Esophagus (tissue), 2 donors: ENCODE data around the gene ATXN1L. TPM values are rescaled to one million over a fixed set of nuclear protein-coding genes. Genes with fewer than 3 reads are reported as not detected.
"Not testable (repeated sequence)": the region's sequence is repeated elsewhere in the genome, so short reads cannot be mapped to it uniquely, and the experiment has no call there.

Experiments used
- H3K27ac ChIP-seq, 2 donors: one replicate each; pipeline ENCODE4 v1.5.1; 2013; ENCODE audit warnings: low read depth in 2 of 2, mild to moderate bottlenecking in 2 of 2, inconsistent platforms in 1 of 2, low read length in 1 of 2, moderate library complexity in 1 of 2
- H3K27me3 ChIP-seq, 2 donors: one replicate each; pipeline ENCODE4 v1.6.1; 2013; ENCODE audit warnings: low read length in 2 of 2, control low read depth in 1 of 2, mild to moderate bottlenecking in 1 of 2; ENCODE audit not compliant: insufficient read depth in 2 of 2, control insufficient read depth in 1 of 2
- H3K36me3 ChIP-seq, 2 donors: one replicate each; pipeline ENCODE4 v1.6.1; 2013; ENCODE audit warnings: low read length in 1 of 2; ENCODE audit not compliant: control insufficient read depth in 2 of 2, insufficient read depth in 2 of 2
- H3K4me1 ChIP-seq, 2 donors: one replicate each; pipeline ENCODE4 v1.6.1; 2013; ENCODE audit warnings: low read length in 1 of 2; ENCODE audit not compliant: control insufficient read depth in 2 of 2, insufficient read depth in 2 of 2
- H3K4me3 ChIP-seq, 2 donors: one replicate each; pipeline ENCODE4 v1.5.1; 2013; ENCODE audit warnings: low read length in 2 of 2, mild to moderate bottlenecking in 2 of 2, low read depth in 1 of 2, moderate library complexity in 1 of 2
- H3K9me3 ChIP-seq, 2 donors: one replicate each; pipeline ENCODE4 v1.6.1; 2013; ENCODE audit warnings: mild to moderate bottlenecking in 2 of 2, low read depth in 1 of 2, low read length in 1 of 2, moderate library complexity in 1 of 2; ENCODE audit not compliant: control insufficient read depth in 2 of 2, insufficient read depth in 1 of 2
- WGBS, 2 donors: extraction: QIAGEN DNeasy Blood & Tissue Kit; methylation state at CpG; one replicate each; pipeline ENCODE4 v1.1.7; 2013; 5-methylcytosine and 5-hydroxymethylcytosine counted together
- polyA plus RNA-seq, 2 donors: library from polyadenylated mRNA; stranded (reverse); fragments of 200-250 nt; gene quantifications; one replicate each; pipeline ENCODE4 v1.2.3, GENCODE V29; 2013
- donor health status: healthy with polysubstance abuse.
- donor health status: Bipolar disorder and iron deficiency.

The ATXN1L gene
- polyA plus RNA-seq, 2 donors, result 4.7 to 6.4 TPM

- 49 to 53% methylated on average over 15 of the region's 15 CpGs for WGBS, 2 donors
- H3K4me3 ChIP-seq, result peak overlapping the region in 1 of 2 donors; percentile 98
- H3K27ac ChIP-seq, result no peak overlapping the region
- H3K36me3 ChIP-seq, result no peaks in the 10 kb centered on the region
- H3K27me3 ChIP-seq, result no peaks in the 10 kb centered on the region
- H3K9me3 ChIP-seq, result no peaks in the 10 kb centered on the region
- H3K4me1 ChIP-seq, result peaks cover 0 to 2% of the 10 kb centered on the region in 2 donors
Observed at GRCh38 chr16:71896764-71897368, 51.1 kb downstream of the ATXN1L start.

- Histone ChIP-seq H3K4me1 (peaks cover 0 to 2% of the 10 kb centered on the region in 2 donors), H3K4me3 (no peak overlapping the region), H3K27ac (no peak overlapping the region), H3K36me3 (no peaks in the 10 kb centered on the region), H3K27me3 (no peaks in the 10 kb centered on the region), H3K9me3 (no peaks in the 10 kb centered on the region)
- 94 to 95% methylated on average over 4 of the region's 4 CpGs for WGBS, 2 donors
Observed at GRCh38 chr16:71899171-71899570, 53.4 kb downstream of the ATXN1L start.

- Histone ChIP-seq H3K9me3 (no peaks in the 10 kb centered on the region), H3K27ac (no peak overlapping the region), H3K27me3 (no peaks in the 10 kb centered on the region), H3K4me3 (no peak overlapping the region), H3K4me1 (no peaks in the 10 kb centered on the region), H3K36me3 (no peaks in the 10 kb centered on the region)
- 88 to 90% methylated on average over 5 of the region's 5 CpGs for WGBS, 2 donors
Observed at GRCh38 chr16:71902656-71903365, 57.0 kb downstream of the ATXN1L start.

GRCh38 chr16:71903608-71904007 lies 57.8 kb downstream of the ATXN1L start:
- Histone ChIP-seq H3K9me3 (no peaks in the 10 kb centered on the region), H3K4me3 (no peak overlapping the region), H3K27ac (no peak overlapping the region), H3K27me3 (no peaks in the 10 kb centered on the region), H3K36me3 (no peaks in the 10 kb centered on the region), H3K4me1 (no peaks in the 10 kb centered on the region)
- WGBS, 2 donors, result 82 to 86% methylated on average over 2 of the region's 2 CpGs

GRCh38 chr16:71904239-71904638 lies 58.5 kb downstream of the ATXN1L start:
- WGBS, 2 donors, result 84 to 86% methylated on average over 9 of the region's 9 CpGs
- Histone ChIP-seq H3K4me3 (no peak overlapping the region), H3K27me3 (no peaks in the 10 kb centered on the region), H3K36me3 (peaks cover 0 to 2% of the 10 kb centered on the region in 2 donors), H3K9me3 (no peaks in the 10 kb centered on the region), H3K4me1 (no peaks in the 10 kb centered on the region), H3K27ac (no peak overlapping the region)

- H3K36me3 ChIP-seq, H3K4me1 ChIP-seq, H3K27me3 ChIP-seq, H3K4me3 ChIP-seq, H3K9me3 ChIP-seq, H3K27ac ChIP-seq: not testable (repeated sequence)
- 76 to 80% methylated on average over 6 of the region's 6 CpGs for WGBS, 2 donors
Observed at GRCh38 chr16:71905765-71906164, 60.0 kb downstream of the ATXN1L start.

Other genes starting within 250 kb of the ATXN1L start
- 1 to 10 TPM; 2.9 to 4.2 TPM for gene MARVELD3, start 219.8 kb upstream of the ATXN1L start, polyA plus RNA-seq
- under 1 TPM; 0.51 to 0.59 TPM for gene PHLPP2, start 121.3 kb upstream of the ATXN1L start, polyA plus RNA-seq
- 10 to 100 TPM; 16.9 to 23.5 TPM for gene AP1G1, start 37.1 kb upstream of the ATXN1L start, polyA plus RNA-seq
- gene ZNF821, start 38.2 kb downstream of the ATXN1L start, polyA plus RNA-seq, result 1 to 10 TPM; 3.5 to 4.0 TPM
- gene IST1, start 49.6 kb downstream of the ATXN1L start, polyA plus RNA-seq, result 100 to 1,000 TPM in 1 of 2 donors, 10 to 100 TPM in 1; 78.8 to 101 TPM
- gene PKD1L3, start 154.4 kb downstream of the ATXN1L start, polyA plus RNA-seq, result under 1 TPM in 1 of 2 donors, not detected in 1; 0.01 TPM
- gene DHODH, start 162.8 kb downstream of the ATXN1L start, polyA plus RNA-seq, result 1 to 10 TPM; 3.1 to 5.6 TPM
- under 1 TPM; 0.27 to 0.29 TPM for gene HP, start 208.5 kb downstream of the ATXN1L start, polyA plus RNA-seq
- gene HPR, start 217.2 kb downstream of the ATXN1L start, polyA plus RNA-seq, result under 1 TPM; 0.14 to 0.16 TPM
- 1 to 10 TPM; 4.5 to 6.0 TPM for gene TXNL4B, start 247.6 kb downstream of the ATXN1L start, polyA plus RNA-seq
- gene DHX38, start 247.9 kb downstream of the ATXN1L start, polyA plus RNA-seq, result 10 to 100 TPM; 33.7 to 39.6 TPM